ENCODE measurements around the gene CLSTN3. TPM values are rescaled to one million over a fixed set of nuclear protein-coding genes. Genes with fewer than 3 reads are reported as not detected.

CLSTN3 gene
- total and polyA plus RNA-seq, 2 of the 13 experiments (the other 11 are each of a cell fraction or from before 2014, with no cell fraction given): 26.2 to 94.1 TPM

GRCh38 chr12:7197841-7198240, 67.7 kb downstream of the CLSTN3 start (continued):
- TF ChIP-seq AHDC1 (CRISPR knock-in tag; IDR thresholded peaks at IDR 0.05; ENCODE audit: borderline replicate concordance) (peak; percentile 62; the same call in 1 of the 2 replicates), ELK4 (CRISPR knock-in tag; IDR thresholded peaks at IDR 0.05; ENCODE audit: borderline replicate concordance) (no peak), ZNF607 (CRISPR knock-in tag; IDR thresholded peaks at IDR 0.05; ENCODE audit: borderline replicate concordance) (no peak), DZIP1 (CRISPR knock-in tag; IDR thresholded peaks at IDR 0.05) (no peak), ZNF30 (CRISPR knock-in tag; IDR thresholded peaks at IDR 0.05) (no peak), ZNF414 (CRISPR knock-in tag; IDR thresholded peaks at IDR 0.05) (no peak), TERF1 (CRISPR knock-in tag; IDR thresholded peaks at IDR 0.05) (no peak), SPEN (CRISPR knock-in tag; IDR thresholded peaks at IDR 0.05; ENCODE audit: low read depth) (no peak), ZMAT5 (CRISPR knock-in tag; IDR thresholded peaks at IDR 0.05; ENCODE audit: borderline replicate concordance, low read depth) (no peak), YEATS4 (CRISPR knock-in tag; IDR thresholded peaks at IDR 0.05; ENCODE audit: borderline replicate concordance) (no peak), ZNF589 (CRISPR knock-in tag; conservative IDR thresholded peaks at IDR 0.05) (no peak), ZNF570 (CRISPR knock-in tag; IDR thresholded peaks at IDR 0.05; ENCODE audit: borderline replicate concordance) (no peak), KMT2A (CRISPR knock-in tag; IDR thresholded peaks at IDR 0.05) (no peak), SYNCRIP (IDR thresholded peaks at IDR 0.05; ENCODE audit: insufficient read depth, low read depth, low read length) (no peak)
- TF ChIP-seq, protein P1, sequence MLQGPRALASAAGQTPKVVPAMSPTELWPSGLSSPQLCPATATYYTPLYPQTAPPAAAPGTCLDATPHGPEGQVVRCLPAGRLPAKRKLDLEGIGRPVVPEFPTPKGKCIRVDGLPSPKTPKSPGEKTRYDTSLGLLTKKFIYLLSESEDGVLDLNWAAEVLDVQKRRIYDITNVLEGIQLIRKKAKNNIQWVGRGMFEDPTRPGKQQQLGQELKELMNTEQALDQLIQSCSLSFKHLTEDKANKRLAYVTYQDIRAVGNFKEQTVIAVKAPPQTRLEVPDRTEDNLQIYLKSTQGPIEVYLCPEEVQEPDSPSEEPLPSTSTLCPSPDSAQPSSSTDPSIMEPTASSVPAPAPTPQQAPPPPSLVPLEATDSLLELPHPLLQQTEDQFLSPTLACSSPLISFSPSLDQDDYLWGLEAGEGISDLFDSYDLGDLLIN (CRISPR knock-in tag; IDR thresholded peaks at IDR 0.05; ENCODE audit: borderline replicate concordance): no peak

Data from HepG2 (cell line).